GM23338 (cell line): ENCODE results near the gene GNPDA1. TPM values are rescaled to one million over a fixed set of nuclear protein-coding genes. Genes with fewer than 3 reads are reported as not detected.

Experiments
- ATAC-seq: fragments of 200-7000 bp; cut with Tn5 transposase; 3 replicates; pipeline ENCODE4 v1.9.1; 2020
- DNase-seq: peaks from one replicate; pipeline ENCODE4 v3.0.0-alpha.2; 2015; ENCODE audit warnings: low spot score
- H2AFZ ChIP-seq: fragments of 200-600 bp; sonication (generic); 2 replicates; pipeline ENCODE4 v1.8.0; 2016; ENCODE audit warnings: antibody characterized with exemption, mild to moderate bottlenecking, moderate library complexity
- H3F3A ChIP-seq: fragments of 200-600 bp; sonication (generic); replicated peaks from 2 replicates; pipeline ENCODE4 v1.8.0; 2017; ENCODE audit warnings: antibody characterized with exemption, mixed run types, low read depth
- H3K27ac ChIP-seq: fragments of 200-600 bp; sonication (generic); 2 replicates; pipeline ENCODE4 v1.6.1; 2016; ENCODE audit warnings: low read depth
- H3K27me3 ChIP-seq: fragments of 200-600 bp; sonication (generic); 2 replicates; pipeline ENCODE4 v1.8.0; 2016; ENCODE audit warnings: mild to moderate bottlenecking, mixed run types, moderate library complexity; ENCODE audit not compliant: insufficient read depth
- H3K36me3 ChIP-seq: fragments of 200-600 bp; sonication (generic); 2 replicates; pipeline ENCODE4 v1.8.0; 2016; ENCODE audit warnings: mild to moderate bottlenecking; ENCODE audit not compliant: insufficient read depth
- H3K4me1 ChIP-seq: fragments of 200-600 bp; sonication (generic); 2 replicates; pipeline ENCODE4 v1.8.0; 2016; ENCODE audit warnings: mild to moderate bottlenecking, moderate library complexity; ENCODE audit not compliant: insufficient read depth
- H3K4me2 ChIP-seq: fragments of 200-600 bp; sonication (generic); 2 replicates; pipeline ENCODE4 v1.7.1; 2017; ENCODE audit warnings: mixed run types
- H3K4me3 ChIP-seq: fragments of 200-600 bp; sonication (generic); 2 replicates; pipeline ENCODE4 v1.6.1; 2016; ENCODE audit warnings: mixed run types
- H3K79me2 ChIP-seq: fragments of 200-600 bp; sonication (generic); replicated peaks from 2 replicates; pipeline ENCODE4 v1.8.0; 2017; ENCODE audit warnings: mild to moderate bottlenecking; ENCODE audit not compliant: insufficient read depth
- H3K9me2 ChIP-seq: fragments of 200-600 bp; sonication (generic); 2 replicates; pipeline ENCODE4 v1.8.0; 2017; ENCODE audit not compliant: insufficient read depth
- H4K20me1 ChIP-seq: fragments of 200-600 bp; sonication (generic); replicated peaks from 2 replicates; pipeline ENCODE4 v1.8.0; 2017; ENCODE audit warnings: mild to moderate bottlenecking; ENCODE audit not compliant: insufficient read depth
- H3K27ac Mint-ChIP-seq: 2 replicates; pipeline ENCODE4 v1.8.0; 2020; ENCODE audit warnings: inconsistent platforms, mild to moderate bottlenecking, moderate library complexity, mixed read lengths
- H3K27me3 Mint-ChIP-seq: 3 replicates; pipeline ENCODE4 v1.8.0; 2022; ENCODE audit warnings: low read depth, mild to moderate bottlenecking, moderate library complexity, mixed read lengths, inconsistent platforms; ENCODE audit not compliant: insufficient read depth, poor library complexity
- H3K36me3 Mint-ChIP-seq: 3 replicates; pipeline ENCODE4 v1.8.0; 2021; ENCODE audit warnings: low read depth, mild to moderate bottlenecking, inconsistent platforms, moderate library complexity, mixed read lengths
- H3K4me1 Mint-ChIP-seq: 3 replicates; pipeline ENCODE4 v1.8.0; 2020; ENCODE audit warnings: mild to moderate bottlenecking, inconsistent platforms, mixed read lengths
- H3K4me3 Mint-ChIP-seq: 3 replicates; pipeline ENCODE4 v1.8.0; 2021; ENCODE audit warnings: moderate library complexity, mild to moderate bottlenecking, inconsistent platforms, mixed read lengths
- H3K9me3 Mint-ChIP-seq: 3 replicates; pipeline ENCODE4 v1.8.0; 2020; ENCODE audit warnings: moderate library complexity, mild to moderate bottlenecking, inconsistent platforms, mixed read lengths
- CTCF ChIP-seq, 2 experiments: fragments of 200-600 bp in 1 of 2; sonication (generic) in 1 of 2; conservative IDR thresholded peaks; 2 replicates each; pipeline versions ENCODE4 v1.5.1 to v1.6.1; 2016 to 2017; ENCODE audit warnings: antibody characterized with exemption in 2 of 2, low read depth in 2 of 2, mild to moderate bottlenecking in 2 of 2, moderate library complexity in 1 of 2
- ETS1 ChIP-seq: IDR thresholded peaks from 2 replicates; pipeline ENCODE4 v1.6.1; 2016; ENCODE audit warnings: antibody characterized with exemption
- EZH2phosphoT487 ChIP-seq: fragments of 200-600 bp; sonication (generic); IDR thresholded peaks from one replicate; pipeline ENCODE4 v1.8.1; 2018; ENCODE audit warnings: antibody characterized with exemption; ENCODE audit not compliant: unreplicated experiment
- NANOG ChIP-seq: IDR thresholded peaks from 2 replicates; pipeline ENCODE4 v1.6.1; 2016; ENCODE audit warnings: antibody characterized with exemption, borderline replicate concordance
- POLR2AphosphoS5 ChIP-seq: IDR thresholded peaks from 2 replicates; pipeline ENCODE4 v1.6.1; 2016; ENCODE audit warnings: antibody characterized with exemption, low read depth
- ZNF331 ChIP-seq: fragments of 250-450 bp; sonication (Bioruptor Pico); IDR thresholded peaks from 2 replicates; pipeline ENCODE4 v1.5.0; 2020; ENCODE audit warnings: low read depth, mild to moderate bottlenecking, moderate library complexity
- ZNF462 ChIP-seq: fragments of 250-450 bp; sonication (Bioruptor Pico); IDR thresholded peaks from 2 replicates; pipeline ENCODE4 v1.5.0; 2020; ENCODE audit warnings: mild to moderate bottlenecking, moderate library complexity
- polyA plus RNA-seq: library from polyadenylated mRNA; unstranded; fragments of >200 nt; fragmentation: Nextera tagmentation; extraction: Ambion mirVana; gene quantifications from 2 replicates; pipeline ENCODE4 v1.2.1, GENCODE V29; 2016
- total RNA-seq: library from RNA; depleted of rRNA; stranded (reverse); fragments of >200 nt; shearing (Covaris generic); gene quantifications from 2 replicates; pipeline ENCODE4 v1.2.3, GENCODE V29; 2014

Gene GNPDA1
- total and polyA plus RNA-seq, 2 experiments from 2014 or later = 47.6 to 117 TPM

GRCh38 chr5:141976176-141976575, 36.7 kb downstream of the GNPDA1 start:
- H3K4me1 Mint-ChIP-seq = no peaks in the 10 kb centered on the region
- TF ChIP-seq ZNF462 (CRISPR knock-in tag) (no peak), EZH2phosphoT487 (no peak), ETS1 (no peak), POLR2AphosphoS5 (no peak), NANOG (no peak), ZNF331 (CRISPR knock-in tag) (no peak), CTCF (conservative IDR thresholded peaks at IDR 0.05; ENCODE audit: low read depth in 2 of 2) (no peak)
- no peaks in the 10 kb centered on the region for H3K27me3 ChIP-seq
- H3K27me3 Mint-ChIP-seq = no peaks in the 10 kb centered on the region
- H3K36me3 ChIP-seq = peaks cover 25% of the 10 kb centered on the region; the same call in 1 of the 2 replicates
- no peak overlapping the region for H2AFZ ChIP-seq
- peaks cover 28% of the 10 kb centered on the region for H3K36me3 Mint-ChIP-seq
- no peak overlapping the region for H3K4me3 Mint-ChIP-seq
- no peaks in the 10 kb centered on the region; the same call in 1 of the 2 replicates for H3K79me2 ChIP-seq
- no peak for ATAC-seq
- no peak overlapping the region for H3K27ac ChIP-seq
- H3K4me2 ChIP-seq = no peak overlapping the region
- no peaks in the 10 kb centered on the region for H4K20me1 ChIP-seq
- no peak for DNase-seq
- no peaks in the 10 kb centered on the region for H3F3A ChIP-seq
- H3K27ac Mint-ChIP-seq = no peak overlapping the region
- H3K4me3 ChIP-seq = no peak overlapping the region
- no peaks in the 10 kb centered on the region for H3K9me2 ChIP-seq
- H3K9me3 Mint-ChIP-seq = no peaks in the 10 kb centered on the region
- no peaks in the 10 kb centered on the region for H3K4me1 ChIP-seq
